Posterior cingulate gyrus (tissue), 11 donors: ENCODE data around the gene MORN1.
A peak's percentile ranks its signal among the peaks of the same experiment; 100 is the strongest.
"Not testable (repeated sequence)": the region's sequence is repeated elsewhere in the genome, so short reads cannot be mapped to it uniquely, and the experiment has no call there.

ENCODE experiments used
- DNase-seq, 10 donors: peaks; one replicate each; pipeline versions ENCODE4 v3.0.0 to v3.0.0-alpha.2; 2020 to 2021; ENCODE audit warnings: mixed read lengths in 3 of 10
- intact Hi-C: fragments of 100-400 bp; cut with DNase I; formaldehyde crosslinking; loops from one replicate; pipeline ENCODE4 v1.15.1; 2023

Gene MORN1

DNA sequence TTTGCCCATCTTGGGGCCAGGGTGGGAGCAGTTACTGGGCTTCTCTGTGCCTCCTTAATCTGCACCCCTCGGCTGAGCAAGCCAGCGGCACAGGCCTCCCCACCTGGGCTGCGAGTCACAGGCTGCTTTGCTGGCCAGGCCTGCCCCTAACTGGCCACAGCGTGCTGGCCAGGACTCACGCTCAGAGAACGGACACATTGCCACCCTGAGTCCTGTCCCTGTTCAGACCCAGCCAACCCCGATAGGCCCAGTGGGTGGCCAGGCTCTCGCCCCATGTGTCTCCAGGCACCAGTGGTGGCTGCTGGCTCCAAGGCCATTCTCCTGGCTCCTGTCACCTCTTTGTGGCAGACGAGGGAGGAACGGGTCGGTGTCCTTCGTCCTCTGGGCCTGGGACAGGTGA is 61.3 kb downstream of the MORN1 start:
- intact Hi-C loops = no loop called here
- no peak for DNase-seq

DNA sequence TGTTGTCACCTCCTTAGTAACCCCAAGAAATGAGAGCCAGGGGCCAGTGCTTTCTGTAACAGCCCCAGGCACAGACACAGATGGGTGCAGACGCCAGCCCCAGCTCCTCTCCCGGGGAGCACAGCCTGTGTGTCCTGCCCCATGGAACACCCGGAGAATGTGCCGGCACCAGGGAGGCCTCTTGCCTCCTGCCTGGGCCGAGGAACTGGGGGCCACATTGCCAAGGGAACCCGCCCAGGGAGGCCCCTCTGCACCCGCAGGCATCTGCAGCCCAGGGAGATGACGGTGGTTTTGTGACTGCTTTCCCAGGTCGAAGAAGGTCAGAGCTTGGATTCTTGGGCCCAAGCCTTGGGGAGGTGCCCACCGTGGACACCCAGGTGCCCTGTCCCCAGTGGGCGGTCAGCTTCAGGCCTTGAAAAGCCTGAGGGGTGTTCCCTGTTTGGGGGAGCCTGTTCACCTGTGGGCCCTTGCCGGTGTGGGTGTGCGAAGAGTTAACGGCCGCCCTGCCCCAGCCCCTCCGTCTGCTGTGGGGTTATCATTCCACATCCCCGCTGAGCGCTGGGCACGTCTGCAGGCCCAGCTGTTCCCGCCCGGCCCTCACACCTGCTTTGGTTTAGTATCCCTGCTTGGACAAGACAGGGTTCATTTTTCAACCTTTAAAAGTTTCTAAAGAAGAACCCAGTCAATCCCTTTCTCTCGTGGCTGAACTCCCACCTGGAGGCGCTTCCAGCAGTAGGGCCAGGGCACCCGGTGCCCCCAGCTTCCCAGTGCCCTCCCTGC is 62.5 kb downstream of the MORN1 start:
- intact Hi-C loops = no loop called here
- DNase-seq = no peak

DNA sequence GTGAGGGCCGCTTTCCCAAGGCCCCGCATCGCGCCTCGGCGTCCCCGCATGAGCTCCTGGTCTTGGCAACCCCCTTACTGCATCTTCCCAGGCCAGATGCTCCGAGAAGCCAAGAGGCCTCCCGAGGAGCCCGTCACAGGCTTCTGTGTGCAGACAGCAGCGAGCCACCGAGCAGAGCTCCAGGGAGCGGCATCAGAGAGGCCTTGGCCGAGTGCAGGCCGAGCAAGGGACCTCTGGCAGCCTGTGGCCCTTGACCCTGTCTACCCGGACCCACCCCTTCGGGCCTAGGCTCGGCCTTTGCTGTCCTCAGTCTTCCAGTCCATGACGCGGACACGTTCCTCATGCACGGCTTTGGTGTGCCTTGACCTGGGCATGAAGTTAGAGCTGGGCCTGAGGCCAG is 63.5 kb downstream of the MORN1 start:
- DNase-seq = no peak
- intact Hi-C loops = no loop called here

DNA sequence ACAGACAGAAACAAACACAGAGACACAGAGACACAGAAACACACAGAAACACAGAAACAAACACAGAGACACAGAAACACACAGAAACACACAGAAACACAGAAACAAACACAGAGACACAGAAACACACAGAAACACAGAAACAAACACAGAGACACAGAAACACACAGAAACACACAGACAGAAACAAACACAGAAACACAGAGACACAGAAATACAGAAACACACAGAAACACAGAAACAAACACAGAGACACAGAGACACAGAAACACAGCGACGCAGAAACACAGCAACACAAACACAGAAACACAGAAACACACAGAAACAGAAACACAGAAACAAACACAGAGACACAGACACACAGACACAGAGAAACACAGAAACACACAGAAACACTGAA is 64.2 kb downstream of the MORN1 start:
- intact Hi-C loops, DNase-seq: not testable (repeated sequence)

DNA sequence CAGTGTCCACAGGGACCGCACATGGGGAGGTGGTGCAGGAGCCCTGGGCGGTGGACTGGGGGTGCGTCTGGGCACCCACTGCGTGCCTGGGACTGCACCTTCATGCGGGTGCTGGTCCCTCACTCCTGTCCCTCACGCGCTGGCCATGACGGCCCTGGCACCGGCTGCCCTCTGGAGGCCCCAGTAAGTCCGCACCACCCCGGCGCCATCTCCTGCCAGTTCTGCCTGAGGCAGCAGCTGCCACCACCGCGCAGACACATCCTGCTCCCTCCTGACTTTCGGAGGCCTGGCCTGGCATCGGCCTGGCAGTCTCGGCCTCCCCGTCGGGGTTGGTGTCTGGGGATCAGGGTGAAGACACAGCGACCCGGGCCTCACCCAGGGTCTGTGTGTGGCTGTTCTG is 64.8 kb downstream of the MORN1 start:
- DNase-seq = no peak
- intact Hi-C loops = no loop called here

DNA sequence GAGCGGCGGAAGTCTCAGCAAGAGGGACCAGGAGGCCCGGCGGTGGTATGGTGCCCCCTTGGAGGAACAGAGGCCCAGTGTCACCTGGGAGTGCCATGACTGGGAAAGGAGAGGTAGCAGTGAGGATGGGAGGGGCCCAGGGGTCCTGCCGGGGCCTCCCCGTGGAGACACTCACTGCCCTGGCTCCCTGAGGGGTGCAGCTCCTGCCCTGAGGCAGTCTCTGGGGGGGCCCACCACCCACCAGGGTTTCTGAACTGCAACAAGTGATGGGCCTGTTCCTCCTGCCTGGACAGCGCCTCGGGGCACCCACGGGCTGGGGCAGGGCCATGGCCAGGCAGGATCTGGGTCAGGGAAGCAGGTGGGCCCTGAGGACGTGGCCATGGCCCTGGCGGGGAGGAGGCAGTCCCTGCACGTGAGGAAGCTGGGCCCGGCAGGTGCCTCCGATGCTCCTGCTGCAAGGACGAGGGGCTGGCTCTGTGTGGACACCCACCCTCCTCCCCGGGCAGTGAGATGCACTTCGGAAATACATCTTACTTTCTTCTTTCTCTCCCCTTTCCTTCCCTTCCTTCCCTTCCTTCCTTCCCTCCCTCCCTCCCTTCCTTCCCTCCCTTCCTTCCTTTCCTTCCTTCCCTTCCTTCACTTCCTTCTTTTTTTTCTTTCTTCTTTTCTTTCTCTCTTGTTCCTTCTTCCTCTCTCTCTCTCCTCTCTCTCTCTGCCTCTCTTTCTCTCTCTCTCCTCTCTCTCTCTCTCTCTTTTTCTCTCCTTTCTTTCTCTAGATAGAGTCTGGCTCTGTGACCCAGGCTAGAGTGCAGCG is 66.6 kb downstream of the MORN1 start:
- intact Hi-C loops = loop anchor here (1.0 kb wide), 1 partner anchor 48 kb away; no protein-coding TSS in a partner anchor
- DNase-seq = no peak

DNA sequence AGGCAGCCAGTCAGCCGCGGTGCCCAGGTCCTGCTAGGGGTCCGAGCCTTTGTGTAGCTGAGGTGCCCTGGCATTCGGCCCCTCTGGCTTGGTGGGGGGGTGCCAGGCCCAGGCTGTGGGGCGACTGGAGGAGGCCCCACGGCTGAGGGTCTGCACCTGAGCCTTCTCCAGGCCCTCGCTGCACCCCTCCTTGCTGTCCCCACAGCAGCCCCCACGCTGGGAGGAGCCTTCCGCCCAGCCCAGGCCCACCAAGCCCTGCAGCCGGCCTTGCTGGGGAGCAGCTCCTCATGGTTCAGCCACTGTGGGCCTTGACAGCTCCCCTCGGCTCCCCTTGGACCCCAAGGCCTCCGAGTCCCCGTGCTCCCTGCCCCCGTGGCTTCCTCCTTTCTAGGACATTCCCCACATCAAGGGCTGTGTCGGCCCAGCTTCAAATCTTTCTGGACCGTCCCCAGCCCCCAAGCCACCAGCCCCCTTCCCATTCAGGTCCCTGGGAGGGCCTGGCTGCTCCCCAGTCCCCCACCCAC is 67.8 kb downstream of the MORN1 start:
- intact Hi-C loops = no loop called here
- DNase-seq = no peak

DNA sequence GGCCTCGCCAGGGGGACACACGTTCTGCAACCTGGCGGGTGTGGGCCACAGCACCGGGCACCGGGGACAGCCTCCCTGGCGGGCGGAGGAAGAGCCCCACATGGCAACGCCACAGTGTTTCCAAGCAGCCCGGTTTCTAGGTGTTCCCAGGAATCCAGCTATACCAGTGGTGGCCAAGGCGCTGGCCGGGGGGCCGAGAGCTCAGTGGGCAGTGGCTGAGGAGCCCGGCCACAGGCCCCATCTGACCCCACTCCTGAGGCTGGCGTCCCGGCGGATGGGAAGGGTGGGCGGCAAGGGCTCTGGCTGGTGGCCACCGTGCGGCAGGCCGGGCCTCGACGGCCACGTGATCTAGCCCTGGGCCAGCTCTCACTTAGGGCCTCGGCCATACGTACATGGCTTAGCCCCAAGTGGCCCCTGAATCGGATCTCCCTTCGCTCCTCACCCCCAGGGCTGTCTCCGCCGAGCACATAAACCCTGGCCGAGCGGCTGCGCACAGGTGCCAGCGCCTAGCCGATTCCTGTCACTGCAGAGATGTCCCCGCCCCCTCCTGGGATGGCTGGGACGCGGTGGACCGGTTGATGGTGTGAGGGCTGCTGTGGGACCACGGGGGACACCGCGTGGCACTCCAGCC is 68.7 kb downstream of the MORN1 start:
- peak in 1 of 10 donors; percentile 82 for DNase-seq
- intact Hi-C loops = no loop called here

DNA sequence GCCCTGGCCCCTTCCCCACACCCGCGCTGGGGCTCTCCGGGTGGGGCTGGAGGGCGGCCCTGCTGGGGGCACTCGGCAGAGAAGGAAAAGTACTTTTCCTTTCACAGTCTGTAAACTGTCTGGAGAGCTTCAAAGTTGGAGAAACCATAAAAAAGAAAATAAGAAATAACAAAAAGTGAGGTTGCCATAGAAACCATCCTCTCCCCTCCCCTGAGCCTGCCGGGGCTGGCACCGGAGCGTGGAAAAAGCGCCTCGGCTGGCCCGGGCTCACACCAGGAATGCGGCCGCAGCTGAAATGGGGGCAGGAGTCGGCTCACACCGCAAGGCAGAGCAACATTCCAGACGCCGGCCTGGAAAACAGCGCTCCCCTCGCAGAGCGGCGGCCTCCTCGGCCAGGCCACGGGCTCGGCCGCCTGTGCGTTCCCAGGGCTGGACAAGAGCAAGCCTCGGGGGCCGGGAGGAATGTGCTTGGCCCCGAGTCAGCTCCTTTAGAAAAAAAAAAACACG is 69.2 kb downstream of the MORN1 start:
- intact Hi-C loops = no loop called here
- peak in 7 of 10 donors; percentile 42 to 93 (median 51) for DNase-seq

DNA sequence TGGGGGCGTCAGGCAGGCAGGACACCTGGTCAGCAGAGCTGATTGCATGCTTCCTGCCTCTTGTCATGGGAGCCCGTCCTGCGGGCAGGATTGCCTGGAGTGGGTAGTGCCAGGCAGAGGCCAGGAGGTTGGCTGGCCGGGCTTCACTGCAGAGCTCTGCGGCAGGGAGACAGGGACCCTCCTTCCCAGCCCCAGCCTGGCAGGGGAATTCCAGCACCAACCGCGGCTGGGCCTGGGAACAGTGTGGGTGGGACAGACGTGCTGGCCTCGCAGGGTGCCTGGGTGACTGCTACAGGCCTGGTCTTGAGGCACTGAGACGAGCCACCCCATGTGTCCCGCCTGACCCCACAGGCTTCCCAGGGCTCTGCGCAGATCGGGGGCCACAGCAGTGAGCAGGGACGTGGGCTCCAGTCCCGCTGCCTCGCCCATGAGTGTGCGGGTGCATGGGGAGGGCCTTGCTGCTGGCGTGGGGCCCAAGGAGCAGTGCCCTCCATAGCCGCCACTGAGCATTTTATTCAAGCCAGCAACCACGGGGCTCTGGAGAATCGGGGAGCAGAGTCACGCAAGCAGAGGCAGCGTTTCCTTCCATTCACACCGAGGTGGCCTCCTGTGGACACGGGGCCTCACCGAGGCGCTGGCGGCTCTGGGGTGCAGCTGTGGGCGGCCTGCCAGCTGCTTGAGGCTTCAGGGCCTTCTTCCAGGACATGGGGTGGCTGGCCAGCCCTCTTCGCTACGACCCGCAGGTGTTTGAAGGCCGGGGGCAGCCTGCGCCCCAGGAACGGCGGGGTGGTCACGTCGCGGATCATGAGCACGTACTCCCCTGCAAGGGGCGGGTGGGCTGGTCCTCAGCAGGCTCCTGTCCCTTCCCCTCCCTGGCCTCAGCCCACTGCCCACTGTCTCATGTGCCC is 70.3 kb downstream of the MORN1 start:
- intact Hi-C loops = no loop called here
- no peak for DNase-seq

DNA sequence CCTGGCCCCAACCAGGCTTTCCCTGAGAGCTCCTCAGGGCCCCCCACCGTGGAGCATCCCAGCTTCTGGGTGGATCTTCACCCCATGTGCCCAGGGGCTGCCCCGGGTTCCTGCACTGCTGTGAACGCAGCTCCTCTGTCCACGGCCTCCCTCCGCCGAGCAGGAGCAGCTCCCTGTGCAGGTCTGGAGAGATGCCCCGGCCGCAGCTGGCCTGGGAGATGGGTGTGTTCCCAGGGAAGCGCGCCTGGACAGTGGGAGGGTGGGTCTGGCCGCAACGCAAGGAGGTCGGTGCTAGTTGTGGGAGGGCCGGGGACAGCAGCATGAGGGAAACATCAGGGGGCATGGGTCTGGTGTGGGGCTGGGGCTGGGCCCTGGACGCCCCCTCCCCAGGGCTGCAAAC is 71.3 kb downstream of the MORN1 start:
- DNase-seq = no peak
- intact Hi-C loops = no loop called here

DNA sequence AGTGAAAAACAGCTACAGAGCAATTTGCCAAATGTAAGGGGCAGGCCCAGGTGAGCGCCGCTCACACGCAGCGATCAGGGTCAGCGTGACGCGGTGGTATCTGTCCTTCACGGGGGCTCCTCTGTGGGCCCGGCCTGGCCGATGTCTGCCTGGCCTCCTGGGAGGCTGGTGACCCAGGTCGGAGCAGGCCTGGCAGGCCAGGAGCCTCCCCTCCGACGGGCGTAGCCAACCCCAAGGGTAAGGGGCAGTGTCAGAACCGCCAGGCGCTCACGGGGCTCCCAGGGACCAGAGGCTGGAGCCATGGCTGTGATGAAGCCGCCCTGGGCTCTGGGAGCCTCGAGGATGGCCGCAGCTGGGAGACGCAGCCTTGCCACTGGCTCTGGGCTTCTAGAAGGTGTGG is 72.1 kb downstream of the MORN1 start:
- intact Hi-C loops = loop anchor here (10.0 kb wide), 1 partner anchor 124 kb away; the partner anchor contains the start of gene FAAP20
- DNase-seq = no peak

DNA sequence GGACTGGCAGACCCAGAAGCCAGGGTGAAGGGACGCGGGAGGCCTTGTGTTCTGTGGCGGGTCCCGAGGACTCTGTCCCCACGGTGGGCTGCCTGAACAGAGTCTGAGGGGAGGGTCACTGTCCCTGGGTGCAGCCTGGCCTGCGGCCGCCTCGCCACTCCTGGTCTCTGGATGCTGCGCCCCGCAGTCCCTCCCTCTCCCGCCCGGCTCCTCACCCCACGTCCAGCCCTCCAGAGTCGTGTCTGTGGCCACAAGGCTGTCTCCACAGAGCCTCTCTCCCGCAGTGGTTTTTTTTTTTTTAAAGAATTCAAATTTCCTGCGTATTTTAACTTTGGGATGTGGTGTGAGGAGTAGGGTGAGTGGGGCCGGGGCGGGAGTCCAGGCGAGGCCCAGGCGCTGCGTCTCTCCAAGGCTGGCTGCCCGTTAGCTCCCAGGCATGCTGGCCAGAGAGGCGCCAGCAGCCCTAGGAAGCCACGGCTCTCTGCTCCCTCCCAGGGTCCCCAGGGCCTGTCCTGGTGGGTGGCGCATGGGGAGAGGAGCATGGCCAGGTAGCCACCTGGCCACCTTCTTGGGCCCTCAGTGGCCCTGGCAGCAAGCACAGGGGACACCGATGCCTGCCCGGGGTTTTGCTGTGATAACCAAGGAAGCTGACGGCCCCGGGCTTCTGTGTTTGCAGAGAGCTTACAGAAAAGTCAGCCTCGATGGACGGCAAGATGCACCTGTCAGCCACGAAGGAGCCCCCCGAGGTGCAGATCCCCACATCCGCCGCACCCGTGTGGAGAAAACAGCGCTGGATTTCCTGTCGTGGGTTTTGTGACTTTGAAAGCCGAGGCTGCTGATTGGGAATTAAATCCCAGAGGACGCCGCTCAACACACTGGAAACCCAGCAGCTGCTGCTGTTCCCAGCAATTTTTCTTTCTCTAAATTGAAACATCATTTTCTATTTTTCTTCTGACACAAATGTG is 72.8 kb downstream of the MORN1 start:
- intact Hi-C loops = loop anchor here (10.0 kb wide), 1 partner anchor 124 kb away; the partner anchor contains the start of gene FAAP20
- DNase-seq = no peak

DNA sequence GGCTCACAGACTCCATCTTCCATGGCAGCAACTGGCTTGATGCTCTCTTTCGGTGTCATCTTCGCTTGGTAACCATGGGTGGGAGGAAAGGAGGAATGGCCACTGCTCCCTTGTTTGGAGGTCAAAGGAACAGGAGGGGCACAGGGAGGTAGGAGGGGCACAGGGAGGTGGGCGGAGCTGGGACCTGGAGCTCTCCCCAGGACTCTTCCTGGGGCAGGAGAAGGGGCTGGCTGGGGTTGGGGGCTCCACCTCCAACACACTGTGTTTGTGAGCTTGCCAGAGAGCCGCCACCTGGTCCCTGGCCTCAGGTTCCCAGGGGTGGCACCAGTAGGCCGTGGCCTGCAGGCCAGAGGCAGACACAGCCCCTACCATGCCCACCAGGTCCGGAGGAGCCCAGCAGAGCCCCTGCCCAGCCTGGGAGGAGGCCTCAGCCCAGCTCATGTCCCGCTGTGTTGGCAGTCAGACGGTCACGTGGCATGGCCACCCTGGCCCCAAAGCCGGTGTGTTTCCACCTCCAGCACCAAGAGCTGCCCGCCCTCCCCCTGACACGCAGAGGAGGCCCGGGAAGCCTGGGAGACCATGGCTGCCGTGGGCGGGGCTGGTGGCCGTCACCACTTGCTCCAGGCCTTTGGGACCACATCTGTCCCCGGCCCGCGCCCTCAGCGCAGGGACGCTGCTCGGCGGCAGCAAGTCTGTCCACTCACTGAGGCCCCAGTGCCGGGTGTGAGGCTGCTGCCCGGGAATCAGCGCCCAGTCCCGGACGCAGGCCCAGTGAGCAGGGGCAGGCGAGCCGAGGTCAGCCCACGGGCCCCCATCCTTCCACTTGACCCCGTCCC is 73.9 kb downstream of the MORN1 start:
- no peak for DNase-seq
- intact Hi-C loops = loop anchor here (10.0 kb wide), 1 partner anchor 123 kb away; the partner anchor contains the start of gene FAAP20

DNA sequence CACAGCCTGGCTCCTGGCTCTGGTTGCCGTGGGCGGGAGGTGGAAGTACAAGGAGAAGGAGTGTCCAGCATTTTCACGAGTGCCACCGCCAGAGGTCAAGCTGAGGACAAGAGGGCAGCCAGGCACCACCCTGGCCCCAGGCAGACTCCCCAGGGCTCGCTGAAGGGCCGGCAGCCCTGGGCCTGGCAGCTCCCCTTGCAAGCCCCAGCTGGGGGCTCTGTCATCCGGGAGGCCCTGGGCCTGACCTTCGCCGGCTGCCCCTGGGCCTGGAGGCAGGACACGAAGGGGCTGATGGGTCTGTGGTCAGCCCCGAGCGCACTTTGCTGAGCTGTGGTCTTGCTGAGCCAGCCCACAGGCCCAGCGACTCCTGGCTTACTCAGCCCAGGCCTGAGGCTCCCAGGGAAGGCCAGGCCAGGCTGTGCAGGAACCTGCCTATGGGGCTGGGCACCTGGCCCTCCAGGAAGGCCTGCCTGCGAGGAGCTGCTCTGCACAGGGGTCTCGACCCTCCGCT is 74.8 kb downstream of the MORN1 start:
- intact Hi-C loops = loop anchor here (10.0 kb wide), 1 partner anchor 122 kb away; the partner anchor contains the start of gene FAAP20

DNA sequence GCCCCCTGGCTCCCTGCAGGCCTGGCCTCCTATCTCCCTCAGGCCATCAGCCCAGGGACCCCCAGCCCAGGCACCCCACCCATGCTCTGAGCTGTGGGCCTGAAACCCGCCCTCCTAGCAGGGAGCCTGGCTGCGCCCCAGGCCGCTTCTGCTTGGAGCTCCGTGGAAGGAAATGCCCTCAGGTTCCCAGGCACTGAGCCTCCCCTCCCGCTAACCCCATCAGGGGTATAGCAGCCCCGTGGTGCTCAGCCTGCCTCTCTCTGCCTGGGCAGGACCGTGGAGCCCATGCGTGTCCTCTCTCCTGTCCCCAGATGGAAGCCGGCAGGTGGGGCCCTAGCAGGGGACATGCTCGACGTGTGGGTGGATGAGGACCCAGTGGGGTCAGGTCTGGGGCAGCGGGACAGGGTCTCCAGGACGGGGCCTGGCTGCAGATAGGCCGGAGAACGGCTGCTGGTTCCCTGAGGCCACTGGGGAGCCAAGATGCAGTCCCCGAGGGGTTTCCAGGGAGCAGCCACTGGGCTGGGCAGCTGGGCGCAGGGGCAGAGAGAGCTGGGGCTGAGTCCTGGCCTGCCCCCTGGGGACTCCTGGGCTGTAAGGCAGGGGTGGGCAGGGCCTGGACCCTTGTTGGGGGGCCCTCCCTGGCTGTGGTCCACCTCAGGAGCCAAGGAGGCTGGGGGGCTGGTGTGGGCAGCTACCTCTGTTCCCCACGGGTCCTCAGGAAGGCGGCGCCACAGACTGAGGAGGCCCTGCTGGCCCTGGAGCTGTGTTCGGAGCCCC is 75.5 kb downstream of the MORN1 start:
- intact Hi-C loops = loop anchor here (10.0 kb wide), 1 partner anchor 121 kb away; the partner anchor contains the start of gene FAAP20
- no peak for DNase-seq

More for the DNA sequence above, 74.8 kb downstream of the MORN1 start:
- no peak for DNase-seq
